ENCODE measurements around the gene PRSS50.

PRSS50 gene

GRCh38 chr3:46671541-46672348 lies 45.9 kb downstream of the PRSS50 start:
- Histone ChIP-seq H3K4me1 (ENCODE audit: control insufficient read depth, insufficient read depth, low read length) (peaks cover 8% of the 10 kb centered on the region), H3K36me3 (ENCODE audit: insufficient read depth, low read length) (no peaks in the 10 kb centered on the region), H3K9ac (ENCODE audit: low read depth, low read length) (no peak overlapping the region), H3K4me2 (ENCODE audit: low read length) (no peak overlapping the region), H3K4me3 (ENCODE audit: low read length) (no peak overlapping the region), H3K27me3 (ENCODE audit: control insufficient read depth, insufficient read depth, low read length) (peaks cover 8% of the 10 kb centered on the region), H3K9me3 (replicated peaks; ENCODE audit: low read length) (no peaks in the 10 kb centered on the region)

- no peak overlapping the region for H3K9ac ChIP-seq (ENCODE audit: low read depth, low read length)
- no peak overlapping the region for H3K4me3 ChIP-seq (ENCODE audit: low read length)
- H3K4me1 ChIP-seq (ENCODE audit: control insufficient read depth, insufficient read depth, low read length) = peaks cover 5% of the 10 kb centered on the region
- H3K36me3 ChIP-seq (ENCODE audit: insufficient read depth, low read length) = no peaks in the 10 kb centered on the region
- peaks cover 8% of the 10 kb centered on the region for H3K27me3 ChIP-seq (ENCODE audit: control insufficient read depth, insufficient read depth, low read length)
- H3K4me2 ChIP-seq (ENCODE audit: low read length) = no peak overlapping the region
- H3K9me3 ChIP-seq (replicated peaks; ENCODE audit: low read length) = no peaks in the 10 kb centered on the region
Measured at GRCh38 chr3:46670891-46671427, 46.7 kb downstream of the PRSS50 start.

- H3K36me3 ChIP-seq (ENCODE audit: insufficient read depth, low read length) = no peaks in the 10 kb centered on the region
- H3K4me3 ChIP-seq (ENCODE audit: low read length) = no peak overlapping the region
- no peak overlapping the region for H3K9ac ChIP-seq (ENCODE audit: low read depth, low read length)
- H3K27me3 ChIP-seq (ENCODE audit: control insufficient read depth, insufficient read depth, low read length) = peaks cover 8% of the 10 kb centered on the region
- H3K4me2 ChIP-seq (ENCODE audit: low read length) = no peak overlapping the region
- H3K9me3 ChIP-seq (replicated peaks; ENCODE audit: low read length) = no peaks in the 10 kb centered on the region
- no peaks in the 10 kb centered on the region for H3K4me1 ChIP-seq (ENCODE audit: control insufficient read depth, insufficient read depth, low read length)
Measured at GRCh38 chr3:46670000-46670890, 47.4 kb downstream of the PRSS50 start.

- H3K9me3 ChIP-seq (replicated peaks; ENCODE audit: low read length) = no peaks in the 10 kb centered on the region
- peaks cover 10% of the 10 kb centered on the region for H3K27me3 ChIP-seq (ENCODE audit: control insufficient read depth, insufficient read depth, low read length)
- no peaks in the 10 kb centered on the region for H3K36me3 ChIP-seq (ENCODE audit: insufficient read depth, low read length)
- no peak overlapping the region for H3K9ac ChIP-seq (ENCODE audit: low read depth, low read length)
- H3K4me2 ChIP-seq (ENCODE audit: low read length) = no peak overlapping the region
- no peak overlapping the region for H3K4me3 ChIP-seq (ENCODE audit: low read length)
- no peaks in the 10 kb centered on the region for H3K4me1 ChIP-seq (ENCODE audit: control insufficient read depth, insufficient read depth, low read length)
Measured at GRCh38 chr3:46669191-46669999, 48.3 kb downstream of the PRSS50 start.

- H3K4me1 ChIP-seq (ENCODE audit: control insufficient read depth, insufficient read depth, low read length) = peaks cover 1% of the 10 kb centered on the region
- no peak overlapping the region for H3K4me3 ChIP-seq (ENCODE audit: low read length)
- H3K27me3 ChIP-seq (ENCODE audit: control insufficient read depth, insufficient read depth, low read length) = peaks cover 14% of the 10 kb centered on the region
- no peak overlapping the region for H3K4me2 ChIP-seq (ENCODE audit: low read length)
- no peak overlapping the region for H3K9ac ChIP-seq (ENCODE audit: low read depth, low read length)
- H3K36me3 ChIP-seq (ENCODE audit: insufficient read depth, low read length) = no peaks in the 10 kb centered on the region
- no peaks in the 10 kb centered on the region for H3K9me3 ChIP-seq (replicated peaks; ENCODE audit: low read length)
Measured at GRCh38 chr3:46668591-46668990, 49.1 kb downstream of the PRSS50 start.

- H3K27me3 ChIP-seq (ENCODE audit: control insufficient read depth, insufficient read depth, low read length) = peaks cover 18% of the 10 kb centered on the region
- H3K4me3 ChIP-seq (ENCODE audit: low read length) = no peak overlapping the region
- no peaks in the 10 kb centered on the region for H3K36me3 ChIP-seq (ENCODE audit: insufficient read depth, low read length)
- H3K9me3 ChIP-seq (replicated peaks; ENCODE audit: low read length) = no peaks in the 10 kb centered on the region
- H3K4me1 ChIP-seq (ENCODE audit: control insufficient read depth, insufficient read depth, low read length) = peaks cover 6% of the 10 kb centered on the region
- no peak overlapping the region for H3K4me2 ChIP-seq (ENCODE audit: low read length)
- H3K9ac ChIP-seq (ENCODE audit: low read depth, low read length) = no peak overlapping the region
Measured at GRCh38 chr3:46668116-46668515, 49.6 kb downstream of the PRSS50 start.

- no peak overlapping the region for H3K4me2 ChIP-seq (ENCODE audit: low read length)
- no peaks in the 10 kb centered on the region for H3K36me3 ChIP-seq (ENCODE audit: insufficient read depth, low read length)
- H3K27me3 ChIP-seq (ENCODE audit: control insufficient read depth, insufficient read depth, low read length) = peaks cover 19% of the 10 kb centered on the region
- peaks cover 10% of the 10 kb centered on the region for H3K4me1 ChIP-seq (ENCODE audit: control insufficient read depth, insufficient read depth, low read length)
- no peaks in the 10 kb centered on the region for H3K9me3 ChIP-seq (replicated peaks; ENCODE audit: low read length)
- H3K4me3 ChIP-seq (ENCODE audit: low read length) = no peak overlapping the region
- H3K9ac ChIP-seq (ENCODE audit: low read depth, low read length) = no peak overlapping the region
Measured at GRCh38 chr3:46667657-46668056, 50.0 kb downstream of the PRSS50 start.

- Histone ChIP-seq H3K4me2 (ENCODE audit: low read length) (no peak overlapping the region), H3K36me3 (ENCODE audit: insufficient read depth, low read length) (no peaks in the 10 kb centered on the region), H3K4me3 (ENCODE audit: low read length) (no peak overlapping the region), H3K4me1 (ENCODE audit: control insufficient read depth, insufficient read depth, low read length) (peaks cover 16% of the 10 kb centered on the region), H3K9ac (ENCODE audit: low read depth, low read length) (no peak overlapping the region), H3K9me3 (replicated peaks; ENCODE audit: low read length) (no peaks in the 10 kb centered on the region), H3K27me3 (ENCODE audit: control insufficient read depth, insufficient read depth, low read length) (peaks cover 20% of the 10 kb centered on the region)
Measured at GRCh38 chr3:46667061-46667621, 50.5 kb downstream of the PRSS50 start.

- Histone ChIP-seq H3K27me3 (ENCODE audit: control insufficient read depth, insufficient read depth, low read length) (peaks cover 25% of the 10 kb centered on the region), H3K4me3 (ENCODE audit: low read length) (no peak overlapping the region), H3K4me2 (ENCODE audit: low read length) (no peak overlapping the region), H3K9ac (ENCODE audit: low read depth, low read length) (no peak overlapping the region), H3K4me1 (ENCODE audit: control insufficient read depth, insufficient read depth, low read length) (peaks cover 16% of the 10 kb centered on the region), H3K9me3 (replicated peaks; ENCODE audit: low read length) (no peaks in the 10 kb centered on the region), H3K36me3 (ENCODE audit: insufficient read depth, low read length) (no peaks in the 10 kb centered on the region)
Measured at GRCh38 chr3:46666453-46666845, 51.2 kb downstream of the PRSS50 start.

GRCh38 chr3:46665763-46666452 lies 51.8 kb downstream of the PRSS50 start:
- Histone ChIP-seq H3K9ac (ENCODE audit: low read depth, low read length) (no peak overlapping the region), H3K4me2 (ENCODE audit: low read length) (no peak overlapping the region), H3K9me3 (replicated peaks; ENCODE audit: low read length) (no peaks in the 10 kb centered on the region), H3K27me3 (ENCODE audit: control insufficient read depth, insufficient read depth, low read length) (peaks cover 29% of the 10 kb centered on the region), H3K4me3 (ENCODE audit: low read length) (no peak overlapping the region), H3K36me3 (ENCODE audit: insufficient read depth, low read length) (no peaks in the 10 kb centered on the region), H3K4me1 (ENCODE audit: control insufficient read depth, insufficient read depth, low read length) (peaks cover 16% of the 10 kb centered on the region)

Data from skeletal muscle satellite cell (primary cell).